ENCODE results near the gene C1orf35.
"Not testable (repeated sequence)": the region's sequence is repeated elsewhere in the genome, so short reads cannot be mapped to it uniquely, and the experiment has no call there.

Gene C1orf35

DNA sequence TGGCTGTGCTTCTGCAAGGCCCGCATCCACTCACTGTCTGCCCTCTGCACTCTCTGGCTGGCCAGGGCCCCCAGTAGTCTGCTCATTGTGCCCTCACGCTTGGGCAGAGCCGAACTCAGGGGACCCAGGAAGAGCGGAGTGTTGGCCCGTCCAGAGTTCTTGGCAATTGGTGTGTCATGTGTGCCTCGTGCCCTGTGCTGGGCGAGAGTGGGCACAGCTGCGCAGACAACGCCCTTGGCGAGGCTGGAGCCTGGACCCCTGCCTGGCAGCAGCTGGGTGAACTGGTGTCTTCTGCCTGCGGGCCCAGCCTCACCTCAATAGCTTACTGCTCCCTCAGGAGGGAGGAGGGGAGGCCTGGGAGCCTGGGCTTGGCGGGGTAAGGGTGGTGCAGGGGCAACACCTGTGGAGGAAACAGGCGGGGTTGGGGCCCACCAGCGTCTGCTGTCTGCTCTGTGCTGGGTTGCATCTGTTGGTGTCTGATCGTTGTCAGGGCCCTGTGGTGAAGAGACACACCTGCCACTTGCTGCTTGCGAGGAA is 39.1 kb upstream of the C1orf35 start:
- no peak for DNase-seq

DNA sequence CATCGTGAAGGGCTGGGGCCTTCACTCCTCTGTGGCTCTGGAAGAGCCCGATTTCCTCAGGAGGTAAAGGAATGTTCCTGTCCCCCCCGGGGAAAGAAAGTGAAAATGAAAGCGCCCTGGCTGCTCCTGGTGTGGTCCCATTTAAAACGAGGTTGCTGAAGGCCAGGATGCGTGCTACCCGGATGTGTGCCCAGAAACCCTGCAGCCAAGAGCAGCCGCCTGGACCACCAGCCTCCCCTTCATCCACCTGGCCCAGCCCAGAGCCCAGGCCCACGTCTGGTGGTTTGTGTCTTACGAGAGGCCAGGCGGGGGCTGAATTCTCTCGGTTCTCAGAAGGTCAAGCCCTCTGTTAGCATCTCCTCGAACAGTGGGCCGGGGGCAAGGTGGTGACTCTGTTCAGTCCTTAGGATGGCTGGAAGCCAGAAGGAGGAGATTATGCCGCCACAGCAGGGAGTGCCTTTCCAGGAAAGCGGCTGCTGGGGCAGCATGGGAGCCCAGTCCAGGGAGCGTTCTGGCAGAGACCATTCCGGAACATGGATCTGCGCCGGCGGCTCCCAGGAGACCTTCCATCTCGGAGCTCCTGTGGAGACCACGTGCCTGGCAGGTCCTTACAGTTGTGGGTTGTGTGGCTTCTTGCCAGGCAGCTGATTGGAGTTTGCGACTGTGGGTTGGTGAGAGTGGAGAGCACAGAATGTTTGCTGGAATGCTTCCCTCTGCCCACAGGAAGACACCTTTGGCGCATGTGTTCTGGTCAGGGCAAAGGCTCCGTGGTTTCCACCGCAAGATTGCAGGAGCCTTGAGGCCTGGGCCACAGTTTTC is 38.3 kb upstream of the C1orf35 start:
- peak; percentile 58 for DNase-seq

DNA sequence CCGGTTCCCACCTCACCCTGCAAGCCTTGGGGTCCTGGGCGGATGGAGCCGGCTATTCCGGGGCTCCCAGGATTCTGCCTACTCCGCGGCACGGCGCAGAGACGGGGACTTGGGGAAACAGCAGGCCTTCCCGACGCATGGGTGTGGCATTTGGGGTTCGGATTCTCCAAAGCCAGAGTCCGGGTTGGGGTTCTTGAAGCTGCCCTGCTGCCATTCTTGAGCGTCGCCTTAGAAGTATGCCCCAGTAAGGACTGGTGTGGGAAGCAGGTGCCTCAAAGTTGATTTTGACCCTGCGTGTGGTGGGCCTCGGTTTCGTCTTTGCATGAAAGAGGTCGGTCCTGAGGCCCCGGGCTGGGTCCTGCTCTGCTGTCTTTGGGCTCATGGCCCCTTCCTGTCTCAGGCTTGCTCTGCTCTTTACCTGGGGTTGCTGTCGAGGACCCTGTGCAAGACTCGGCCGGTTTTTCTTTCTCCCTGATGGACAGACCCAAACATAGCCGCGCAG is 37.6 kb upstream of the C1orf35 start:
- no peak for DNase-seq

DNA sequence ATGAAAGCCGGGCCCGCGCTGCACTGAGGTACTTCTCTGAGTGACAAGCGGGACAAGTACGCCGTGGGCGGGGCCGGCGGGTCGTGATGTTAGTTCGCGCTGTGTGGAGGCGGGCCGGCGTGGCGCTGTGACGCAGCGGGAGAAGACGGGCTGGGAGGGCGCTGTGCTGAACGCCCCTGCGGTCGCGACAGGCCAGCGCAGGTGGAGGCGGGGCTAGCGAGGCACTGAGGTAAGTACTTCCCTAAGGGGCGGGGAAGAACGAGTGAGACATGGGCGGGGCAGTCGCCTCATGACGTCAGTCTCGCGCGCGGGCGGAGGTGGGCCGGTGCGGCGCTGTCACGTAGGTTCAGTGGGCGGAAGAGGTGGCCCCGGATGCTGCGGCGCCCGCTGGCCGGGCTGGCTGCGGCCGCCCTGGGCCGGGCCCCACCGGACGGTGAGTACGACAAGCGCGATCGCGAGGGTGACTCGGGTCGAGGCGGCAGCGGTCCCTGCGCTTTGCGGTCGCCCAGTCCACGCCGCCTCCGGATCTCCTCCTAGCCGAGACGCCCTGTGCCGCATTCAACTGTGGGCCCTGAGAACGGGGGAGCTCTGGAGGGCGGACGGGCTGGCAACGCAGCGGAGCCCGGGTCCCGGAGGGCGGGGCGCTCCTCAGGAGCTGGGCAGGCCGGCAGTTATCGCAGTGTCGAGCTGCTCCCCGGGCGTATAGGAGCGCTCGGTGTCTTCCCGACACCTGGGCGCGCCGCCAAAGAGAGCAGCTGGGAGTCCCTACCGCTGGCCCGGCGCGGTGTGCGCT is 37.0 kb upstream of the C1orf35 start, which contains the start of gene GUK1:
Gene GUK1 (plus strand): TSS at position 349 of the 793 bp plus-strand sequence. CDS start 24 bp downstream, at position 373.
- peak; percentile 100 for DNase-seq

DNA sequence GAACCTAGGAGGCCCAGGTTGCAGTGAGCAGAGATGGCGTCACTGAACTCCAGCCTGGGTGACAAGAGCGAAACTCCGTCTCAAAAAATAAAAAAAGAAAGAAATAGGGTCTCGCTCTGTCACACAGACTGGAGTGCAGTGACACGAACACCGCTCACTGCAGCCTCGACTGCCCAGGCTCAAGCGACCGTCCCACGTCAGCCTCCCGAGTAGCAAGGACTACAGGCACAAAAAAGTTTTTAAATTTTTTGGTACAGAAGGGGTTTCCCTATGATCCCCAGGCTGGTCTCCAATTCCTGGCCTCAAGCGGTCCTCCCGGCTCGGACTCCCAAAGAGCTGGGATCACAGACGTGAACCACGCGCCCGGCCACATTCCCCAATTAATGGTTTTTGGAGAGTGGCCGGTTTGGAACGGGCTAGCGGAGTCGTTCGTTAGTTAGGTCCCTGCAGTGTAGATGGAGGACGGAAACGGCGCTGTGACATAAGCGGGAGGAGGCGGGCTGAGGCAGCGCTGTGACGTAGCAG is 36.3 kb upstream of the C1orf35 start:
- DNase-seq, result no peak

DNA sequence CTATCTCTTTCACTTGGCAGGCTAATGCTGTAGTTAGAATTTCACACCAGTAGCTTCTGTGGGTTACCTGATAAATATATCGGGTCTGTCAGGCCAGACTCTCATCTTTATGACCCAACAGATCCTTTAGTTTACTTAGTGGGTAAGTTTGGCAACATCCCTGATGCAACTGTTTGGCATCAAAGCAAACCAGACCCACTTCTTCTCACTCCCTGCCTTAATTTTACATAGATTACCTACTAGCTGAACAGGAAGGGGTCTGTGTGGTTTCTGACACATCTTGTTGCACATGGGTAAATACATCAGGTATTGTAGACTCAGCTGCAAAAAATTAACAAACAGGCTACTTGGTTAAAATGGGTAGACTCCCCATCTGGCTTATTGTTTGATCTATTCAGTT is 33.8 kb upstream of the C1orf35 start:
- peak; percentile 29 for DNase-seq

DNA sequence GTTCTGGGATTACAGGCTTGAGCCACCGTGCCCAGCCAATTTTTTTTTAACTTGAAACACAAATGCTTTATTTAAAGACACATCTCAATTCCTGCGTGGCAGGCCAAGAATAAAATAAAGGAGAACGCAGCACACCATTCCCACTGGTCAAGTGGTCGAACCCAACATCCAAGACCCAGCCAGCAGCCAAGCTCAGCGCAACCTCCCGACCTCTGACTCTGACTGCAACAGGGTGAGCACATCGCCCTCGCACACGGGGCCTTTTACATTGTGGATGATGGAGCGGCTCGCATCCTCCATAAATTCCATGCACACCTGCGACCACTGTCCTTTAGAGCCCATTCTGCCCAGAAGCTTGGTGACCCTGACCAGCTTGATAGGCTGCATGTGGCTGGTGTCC is 31.5 kb upstream of the C1orf35 start:
- no peak for DNase-seq

DNA sequence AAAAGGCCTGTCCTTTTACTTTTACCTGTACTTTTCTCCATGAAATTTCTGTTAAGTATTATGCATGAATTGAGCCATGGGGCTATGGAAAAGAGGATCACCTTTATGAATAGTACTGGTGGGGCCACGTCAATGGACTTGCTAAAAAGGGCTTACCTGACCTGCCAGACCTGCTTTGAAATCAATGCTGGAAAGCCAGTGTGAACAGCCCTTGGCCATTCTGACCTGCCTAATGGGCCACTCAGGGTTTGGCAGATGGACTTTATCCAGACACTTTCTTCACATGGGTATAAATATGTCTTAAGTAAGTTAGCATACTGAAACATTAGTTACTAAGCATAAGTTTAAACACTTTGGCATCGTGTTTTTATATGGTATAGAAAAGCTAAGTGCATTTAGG is 28.6 kb upstream of the C1orf35 start:
- no peak for DNase-seq

DNA sequence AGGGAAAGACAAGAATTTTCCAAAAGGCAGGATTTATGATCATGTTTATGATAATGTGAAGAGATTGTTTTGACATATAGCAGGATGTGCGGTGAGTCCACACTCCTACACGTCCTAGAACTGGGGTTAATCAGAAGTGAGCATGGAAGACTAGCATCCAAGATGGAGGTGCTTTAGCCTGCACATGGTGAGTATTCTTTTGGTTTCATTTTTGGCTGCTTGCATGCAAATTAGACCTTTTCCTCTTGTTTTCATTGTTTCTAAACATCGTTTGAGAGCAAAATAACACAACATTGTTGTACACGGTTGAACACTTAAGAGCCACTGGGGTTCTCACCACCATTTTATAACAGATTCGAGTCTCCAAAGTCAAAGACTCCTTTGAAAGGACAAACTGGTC is 22.1 kb upstream of the C1orf35 start:
- DNase-seq, result no peak

DNA sequence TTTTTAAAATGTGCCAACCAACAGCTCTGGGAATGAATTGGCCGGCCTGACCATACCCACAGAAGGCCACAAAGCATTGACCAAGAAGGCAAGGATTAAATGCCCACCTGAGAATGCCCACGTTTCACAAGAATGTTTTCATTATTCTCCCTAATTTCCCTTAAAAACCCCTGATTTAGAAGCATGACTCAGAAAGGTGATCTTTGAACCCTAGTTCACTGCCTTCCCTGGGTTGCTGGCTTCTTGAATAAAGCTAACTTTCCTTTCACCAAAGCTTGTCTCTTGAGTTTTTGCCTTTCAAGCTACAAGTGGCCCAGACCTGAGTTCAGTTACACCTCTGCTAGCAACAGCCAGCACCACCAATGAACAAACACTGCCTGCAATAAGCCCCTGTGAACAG is 20.4 kb upstream of the C1orf35 start:
- no peak for DNase-seq

DNA sequence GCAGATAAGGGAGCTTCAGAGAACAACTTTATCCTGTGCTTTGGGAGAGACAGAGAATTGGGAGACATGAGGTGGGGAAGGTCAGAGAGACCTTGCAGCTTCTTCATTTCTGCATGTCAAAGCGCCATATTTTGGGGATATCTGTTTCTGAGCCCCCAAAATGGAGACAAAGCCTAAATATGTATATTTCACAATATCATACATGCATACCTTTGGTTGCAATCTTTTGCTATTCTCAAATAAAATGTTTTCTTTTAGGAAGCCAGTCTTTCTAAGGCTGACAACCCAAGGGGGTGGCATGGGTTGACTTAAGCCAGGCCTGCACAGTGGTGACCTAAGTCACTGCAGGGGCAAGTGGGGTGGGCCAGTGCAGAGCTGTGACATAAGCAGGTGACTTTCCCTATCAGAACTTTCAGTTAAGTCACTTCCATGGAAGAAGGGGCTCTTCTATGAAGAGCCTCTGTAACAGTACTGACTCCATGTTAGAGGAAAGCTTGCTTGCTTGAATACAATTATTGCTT is 19.9 kb upstream of the C1orf35 start:
- no peak for DNase-seq

DNA sequence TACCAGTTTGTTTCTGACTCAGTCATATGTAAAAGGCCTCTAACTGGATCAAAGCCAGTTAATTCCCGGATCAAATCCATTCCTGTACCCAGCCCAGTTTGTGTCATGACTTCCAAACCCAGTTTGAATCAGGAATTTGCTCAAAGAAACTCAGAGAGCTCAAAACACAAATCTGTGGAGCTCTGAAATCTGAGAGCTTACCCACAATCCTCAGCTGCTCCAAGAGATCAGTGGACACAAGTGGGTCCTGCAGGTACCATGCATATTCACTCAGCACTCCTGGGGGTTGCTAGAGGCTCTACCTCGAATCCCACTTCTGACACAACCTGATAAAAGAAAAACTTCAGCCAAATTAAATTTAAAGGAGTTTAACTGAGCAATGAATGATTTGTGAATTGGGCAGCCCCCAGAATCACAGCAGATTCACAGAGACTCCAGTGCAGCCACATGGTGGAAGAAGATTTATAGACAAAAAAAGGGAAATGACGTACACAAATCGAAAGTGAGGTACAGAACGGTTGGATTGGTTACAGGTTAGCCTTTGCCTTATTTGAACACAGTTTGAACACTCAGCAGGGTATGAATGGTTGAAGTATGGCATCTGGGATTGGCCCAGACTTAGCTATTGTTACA is 17.8 kb upstream of the C1orf35 start:
- DNase-seq, result no peak

DNA sequence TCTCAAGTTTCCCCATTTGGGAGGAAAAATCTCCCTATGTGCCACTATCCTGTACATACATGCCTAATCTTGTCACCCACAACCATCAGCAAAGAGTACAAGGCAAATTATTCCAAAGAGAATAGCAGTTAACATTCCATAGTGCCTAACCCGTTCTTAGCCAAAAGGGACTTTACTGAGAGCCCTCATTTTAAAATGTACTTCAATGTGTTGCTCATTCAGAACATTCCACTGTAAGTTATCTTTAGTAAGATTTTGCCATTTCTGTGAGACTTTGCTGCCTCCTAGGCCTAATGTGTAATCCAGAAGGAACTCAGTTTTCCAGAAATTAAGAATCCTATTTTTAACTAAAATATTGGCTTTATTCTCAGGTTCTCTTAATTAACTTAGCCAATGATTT is 17.2 kb upstream of the C1orf35 start:
- no peak for DNase-seq

DNA sequence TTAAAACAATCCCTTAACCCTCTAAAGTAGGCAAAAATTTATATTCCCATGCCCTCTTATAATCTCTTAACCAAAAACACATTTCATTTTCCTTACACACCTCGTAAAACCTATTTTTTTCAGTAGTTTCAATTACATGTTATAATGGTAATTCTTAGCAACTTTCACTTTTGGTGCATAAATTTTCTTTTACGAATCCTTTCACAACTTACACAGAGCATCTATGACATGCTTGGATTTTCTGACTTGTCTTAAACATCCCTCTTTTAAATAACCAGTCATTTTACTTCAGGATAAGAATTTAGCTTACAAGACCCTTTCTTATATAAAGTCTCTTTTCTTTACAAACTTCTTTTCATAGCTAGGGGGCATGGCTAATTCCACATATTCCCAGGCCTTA is 14.9 kb upstream of the C1orf35 start:
- no peak for DNase-seq

DNA sequence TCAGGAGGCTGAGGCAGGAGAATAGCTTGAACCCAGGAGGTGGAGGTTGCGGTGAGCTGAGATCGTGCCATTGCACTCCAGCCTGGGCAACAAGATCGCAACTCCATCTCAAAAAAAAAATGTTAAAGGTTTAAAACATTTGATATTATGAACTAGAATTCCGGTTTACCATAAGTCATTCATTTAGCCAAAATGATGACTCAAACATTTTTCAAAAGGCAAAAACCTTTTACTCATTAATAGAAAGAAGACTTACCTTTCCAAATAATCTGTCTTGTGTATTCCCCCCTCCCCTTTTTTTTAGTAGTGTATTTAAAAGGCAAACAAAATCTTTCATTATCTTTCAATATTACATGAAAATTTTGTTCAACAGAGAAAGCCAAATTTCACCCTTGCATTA is 14.2 kb upstream of the C1orf35 start:
- no peak for DNase-seq

DNA sequence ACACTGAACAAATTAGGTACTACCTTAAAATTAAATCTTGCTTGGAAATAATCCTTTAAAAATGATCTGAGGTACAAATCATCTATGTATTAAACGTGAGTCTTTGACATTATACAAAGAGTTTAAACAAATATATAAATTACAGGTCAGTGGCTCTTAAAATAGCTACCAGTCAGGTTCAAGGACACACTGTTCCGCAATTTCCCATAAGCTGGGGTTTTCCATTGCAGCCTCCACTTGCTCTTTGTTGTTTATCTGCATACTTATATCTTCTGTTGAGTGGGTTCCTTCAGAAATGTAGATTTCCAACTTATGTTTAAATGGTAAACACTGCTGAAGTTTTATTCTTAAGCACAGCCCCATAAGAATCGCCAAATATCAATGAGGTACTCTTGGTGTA is 11.7 kb upstream of the C1orf35 start:
- DNase-seq, result no peak

DNA sequence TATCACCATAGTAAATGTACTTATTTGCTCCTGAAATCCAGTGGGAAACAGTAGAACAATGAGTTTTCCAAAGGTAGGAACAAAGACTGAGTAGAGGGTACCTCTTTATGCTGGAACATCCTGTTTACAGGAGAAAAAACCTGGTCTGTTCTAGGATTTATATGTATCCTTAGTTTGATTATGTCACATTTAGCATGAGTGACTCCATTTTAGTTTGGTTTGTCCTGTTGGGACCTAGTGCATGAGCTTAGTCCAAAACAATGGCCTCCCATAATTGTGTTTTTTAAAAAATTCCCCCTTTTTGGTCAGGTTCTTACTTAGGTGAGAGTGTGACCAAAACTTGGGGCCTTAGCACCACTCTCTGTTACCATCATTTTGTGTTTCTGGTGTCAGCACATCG is 9.5 kb upstream of the C1orf35 start:
- DNase-seq, result no peak

DNA sequence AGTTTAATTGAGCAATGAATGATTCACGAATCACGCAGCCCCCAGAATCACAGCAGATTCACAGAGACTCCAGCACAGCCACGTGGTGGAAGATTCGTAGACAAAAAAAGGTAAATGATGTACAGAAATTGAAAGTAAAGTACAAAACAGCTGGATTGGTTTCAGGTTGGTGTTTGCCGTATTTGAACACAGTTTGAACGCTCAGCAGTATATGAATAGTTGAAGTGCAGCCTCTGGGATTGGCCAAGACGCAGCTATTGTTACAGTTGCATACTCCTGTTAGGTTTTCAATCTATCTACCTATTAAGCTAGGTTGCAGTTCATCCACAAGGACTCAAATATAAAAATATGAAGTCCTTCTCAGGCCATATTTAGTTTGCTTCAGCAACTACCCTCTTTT is 9.0 kb upstream of the C1orf35 start:
- no peak for DNase-seq

DNA sequence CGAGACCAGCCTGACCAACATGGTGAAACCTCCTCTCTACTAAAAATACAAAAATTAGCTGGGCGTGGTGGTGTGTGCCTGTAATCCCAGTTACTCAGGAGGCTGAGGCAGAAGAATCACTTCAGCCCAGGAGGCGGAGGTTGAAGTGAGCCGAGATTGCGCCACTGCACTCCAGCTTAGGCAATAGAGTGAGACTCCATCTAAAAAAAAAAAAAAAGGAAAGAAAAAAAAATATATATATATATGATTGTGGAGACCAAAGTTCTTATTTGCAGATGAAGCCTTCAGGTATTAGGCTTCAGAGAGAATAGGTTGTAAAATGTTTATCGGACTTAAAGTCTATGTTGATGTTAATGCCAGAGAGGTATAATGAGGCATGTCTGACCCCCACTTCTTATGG is 8.2 kb upstream of the C1orf35 start:
- not testable (repeated sequence) for DNase-seq

DNA sequence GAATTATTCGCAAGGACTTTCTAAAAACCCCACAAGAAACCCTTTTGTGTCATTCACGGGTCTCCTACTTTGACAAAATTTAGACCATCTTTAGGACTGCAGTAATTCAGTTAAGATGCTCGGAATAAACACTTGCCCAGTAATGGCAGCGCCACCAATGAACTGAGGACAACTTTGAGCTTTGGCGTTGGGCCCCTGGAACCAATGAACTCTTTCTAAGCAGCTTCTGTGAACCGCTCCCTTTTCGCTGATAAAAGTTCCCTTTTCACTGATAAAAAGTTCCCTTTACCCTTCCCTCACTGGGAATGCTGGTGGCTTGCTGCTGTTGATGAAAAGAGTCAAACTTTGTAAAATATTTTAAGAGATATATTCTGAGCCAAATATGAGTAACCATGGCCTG is 7.4 kb upstream of the C1orf35 start:
- DNase-seq, result no peak

DNA sequence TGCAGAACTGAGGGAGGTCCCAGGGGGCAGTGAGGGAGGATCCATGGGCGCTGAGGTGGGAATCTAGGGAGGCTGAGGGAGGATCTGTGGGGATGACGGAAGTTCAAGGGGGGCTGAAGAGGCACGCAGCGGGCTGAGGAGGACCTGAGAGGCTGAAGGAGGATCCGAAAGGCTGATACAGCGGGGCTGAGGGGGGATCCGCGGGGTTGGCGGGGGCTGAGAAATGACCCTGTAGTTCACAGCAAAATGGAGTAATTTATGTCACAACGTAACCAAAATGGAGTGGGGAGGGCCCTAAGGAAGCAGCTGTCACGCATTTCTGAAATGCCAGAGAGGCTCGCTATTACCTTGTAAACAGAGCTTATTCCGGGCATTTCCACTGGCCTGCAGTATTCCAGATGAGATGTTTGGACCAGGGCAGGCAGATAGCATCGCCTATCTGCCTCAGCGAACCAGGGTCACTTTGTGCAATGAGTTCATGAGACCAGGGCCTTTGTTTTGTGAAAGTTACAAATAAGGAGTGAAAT is 6.9 kb upstream of the C1orf35 start:
- no peak for DNase-seq

Measured in hematopoietic multipotent progenitor cell treated with erythropoietin and hydrocortisone succinate and interleukin-3 and kit ligand, for 6 days (in vitro differentiated cells).